ENCODE data around the gene RANBP1. TPM values are rescaled to one million over a fixed set of nuclear protein-coding genes. Genes with fewer than 3 reads are reported as not detected.

Gene RANBP1
- total RNA-seq, 1 experiment from 2014 or later, result 509 TPM

GRCh38 chr22:20076627-20077172 lies 39.2 kb upstream of the RANBP1 start:
- no peak overlapping the region for H3K4me3 ChIP-seq (ENCODE audit: low read depth, low read length, poor library complexity, severe bottlenecking)
- no peak for DNase-seq (ENCODE audit: low spot score)
- ChIA-PET POLR2A (ENCODE audit: low non-redundant PET) (interaction anchor here (0.6 kb wide), 1 partner anchor 771 kb away, joined by 7 read pairs; no protein-coding TSS in a partner anchor), CTCF (no interaction called here)
- H3K27me3 ChIP-seq (replicated peaks; ENCODE audit: insufficient read depth, low read depth, low read length, poor library complexity), result no peaks in the 10 kb centered on the region
- no peaks in the 10 kb centered on the region for H3K4me1 ChIP-seq (ENCODE audit: insufficient read depth, low read length, poor library complexity, severe bottlenecking)
- peaks cover 1% of the 10 kb centered on the region for H3K36me3 ChIP-seq (ENCODE audit: insufficient read depth, low read length, poor library complexity, severe bottlenecking)
- no peaks in the 10 kb centered on the region for H3K9me3 ChIP-seq (ENCODE audit: low read depth, low read length, poor library complexity, severe bottlenecking)
- BruUV-seq (replicated peaks), result no TSS peak
- H3K27ac ChIP-seq (ENCODE audit: low read depth, low read length, poor library complexity, severe bottlenecking), result no peak overlapping the region
- intact Hi-C loops (cut with micrococcal nuclease; ENCODE audit: unreplicated experiment), result no loop called here
- no peak for TF ChIP-seq CTCF (conservative IDR thresholded peaks at IDR 0.05; ENCODE audit: low read depth, low read length)
- no peak for TF ChIP-seq EZH2 (IDR thresholded peaks at IDR 0.05; ENCODE audit: borderline replicate concordance, low read depth, low read length, poor library complexity, severe bottlenecking)

DNA sequence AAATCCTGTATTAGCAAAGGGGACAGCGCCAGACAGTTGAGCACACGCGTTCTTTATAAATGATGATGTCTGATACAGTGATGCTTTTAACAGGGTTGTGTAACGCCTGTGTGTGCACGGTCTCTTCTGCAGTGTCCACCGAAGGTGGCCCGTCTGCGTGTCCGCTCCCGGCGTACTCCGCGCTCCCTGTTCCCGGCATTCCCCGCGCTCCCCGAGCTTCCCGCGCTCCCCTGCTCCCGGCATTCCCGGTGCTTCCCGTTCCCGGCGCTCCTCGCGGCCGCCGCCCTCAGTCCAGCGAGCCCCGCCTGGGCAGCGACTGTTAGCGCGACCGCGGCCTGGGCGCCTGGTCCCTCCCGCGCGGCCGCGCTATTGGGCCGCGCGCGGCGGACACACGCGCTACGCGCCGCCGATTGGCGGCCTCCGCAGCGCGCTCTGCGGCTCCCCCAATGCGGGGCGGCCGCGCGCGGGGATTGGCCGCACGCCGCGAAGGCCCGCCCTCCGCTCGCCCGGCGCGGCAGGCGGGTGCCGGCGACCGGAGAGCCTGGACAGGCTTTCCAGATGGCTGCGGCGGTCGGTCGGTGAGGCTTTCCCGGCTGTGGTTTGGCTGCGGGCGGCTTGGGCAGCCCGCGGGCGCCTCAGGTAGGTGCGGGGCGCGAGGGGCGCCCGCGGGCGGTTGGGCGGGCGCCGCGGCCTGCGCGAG lies 36.0 kb upstream of the RANBP1 start, which contains the start of gene DGCR8:
TSS of gene DGCR8 (plus strand) at position 497 of the 700 bp plus-strand sequence. CDS start 5,723 bp downstream, outside the sequence.
- ChIA-PET CTCF (interaction anchor here (0.9 kb wide), 1 partner anchor 37 kb away, joined by 5 read pairs; the partner anchor contains the start of gene TRMT2A), POLR2A (ENCODE audit: low non-redundant PET) (no interaction called here)
- intact Hi-C loops (cut with micrococcal nuclease; ENCODE audit: unreplicated experiment), result loop anchor here (10.0 kb wide), 1 partner anchor 105 kb away; no protein-coding TSS in a partner anchor
- peak; percentile 96 for DNase-seq (ENCODE audit: low spot score)
- Histone ChIP-seq H3K4me3 (ENCODE audit: low read depth, low read length, poor library complexity, severe bottlenecking) (peak within 1 kb of the TSS; percentile 77), H3K36me3 (ENCODE audit: insufficient read depth, low read length, poor library complexity, severe bottlenecking) (peaks cover 7% of the 10 kb centered on the region), H3K27me3 (replicated peaks; ENCODE audit: insufficient read depth, low read depth, low read length, poor library complexity) (no peaks in the 10 kb centered on the region), H3K9me3 (ENCODE audit: low read depth, low read length, poor library complexity, severe bottlenecking) (no peaks in the 10 kb centered on the region), H3K4me1 (ENCODE audit: insufficient read depth, low read length, poor library complexity, severe bottlenecking) (no peaks in the 10 kb centered on the region), H3K27ac (ENCODE audit: low read depth, low read length, poor library complexity, severe bottlenecking) (peak within 1 kb of the TSS; percentile 89)
- no TSS peak for BruUV-seq (replicated peaks)
- no peak for TF ChIP-seq CTCF (conservative IDR thresholded peaks at IDR 0.05; ENCODE audit: low read depth, low read length)
- TF ChIP-seq EZH2 (IDR thresholded peaks at IDR 0.05; ENCODE audit: borderline replicate concordance, low read depth, low read length, poor library complexity, severe bottlenecking), result no peak

DNA sequence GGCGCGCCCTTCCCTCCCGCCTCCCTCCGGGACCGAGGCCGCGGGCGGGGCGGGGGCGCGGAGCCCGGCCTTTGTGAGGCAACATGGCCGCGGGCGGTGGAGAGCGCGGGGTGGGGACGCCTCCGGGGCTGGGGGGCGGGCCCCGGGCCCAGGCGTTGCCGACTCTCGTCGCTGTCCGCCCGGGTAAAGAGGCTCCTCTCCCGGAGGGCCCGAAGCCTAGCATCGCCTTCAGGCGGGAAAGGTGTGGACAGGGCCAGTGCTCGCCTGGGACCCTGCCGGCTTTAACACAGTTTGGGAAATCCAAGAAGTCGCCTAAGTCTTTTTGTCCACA lies 35.5 kb upstream of the RANBP1 start:
- Histone ChIP-seq H3K9me3 (ENCODE audit: low read depth, low read length, poor library complexity, severe bottlenecking) (no peaks in the 10 kb centered on the region), H3K27me3 (replicated peaks; ENCODE audit: insufficient read depth, low read depth, low read length, poor library complexity) (no peaks in the 10 kb centered on the region), H3K27ac (ENCODE audit: low read depth, low read length, poor library complexity, severe bottlenecking) (peak overlapping the region; percentile 89), H3K4me1 (ENCODE audit: insufficient read depth, low read length, poor library complexity, severe bottlenecking) (no peaks in the 10 kb centered on the region), H3K36me3 (ENCODE audit: insufficient read depth, low read length, poor library complexity, severe bottlenecking) (peaks cover 11% of the 10 kb centered on the region), H3K4me3 (ENCODE audit: low read depth, low read length, poor library complexity, severe bottlenecking) (peak overlapping the region; percentile 77)
- intact Hi-C loops (cut with micrococcal nuclease; ENCODE audit: unreplicated experiment), result loop anchor here (10.0 kb wide), 1 partner anchor 106 kb away; no protein-coding TSS in a partner anchor
- ChIA-PET CTCF (no interaction called here), POLR2A (ENCODE audit: low non-redundant PET) (no interaction called here)
- TF ChIP-seq EZH2 (IDR thresholded peaks at IDR 0.05; ENCODE audit: borderline replicate concordance, low read depth, low read length, poor library complexity, severe bottlenecking), result no peak
- no peak for TF ChIP-seq CTCF (conservative IDR thresholded peaks at IDR 0.05; ENCODE audit: low read depth, low read length)
- peak; percentile 71 for DNase-seq (ENCODE audit: low spot score)
- BruUV-seq (replicated peaks), result no TSS peak

Data from A673 (cell line).